Keratinocyte (primary cell): ENCODE measurements around the gene S100PBP.

ENCODE experiments used
- CTCF ChIP-seq, 3 experiments: IDR thresholded peaks in 1 of 3; conservative IDR thresholded peaks in 1 of 3; optimal IDR thresholded peaks in 1 of 3; 2 replicates in 2 of 3; 3 replicates in 1 of 3; pipeline versions ENCODE3 to v1.5.1; 2011; ENCODE audit warnings: low read length in 3 of 3, mild to moderate bottlenecking in 3 of 3, moderate library complexity in 2 of 3, control low read depth in 1 of 3, inconsistent platforms in 1 of 3; ENCODE audit not compliant: insufficient read depth in 2 of 3; ENCODE audit errors: extremely low read depth in 1 of 3
- EZH2 ChIP-seq: IDR thresholded peaks from one replicate; pipeline ENCODE4 v1.6.1; 2012; ENCODE audit warnings: inconsistent platforms, mild to moderate bottlenecking, low read length, moderate library complexity

- TF ChIP-seq CTCF (optimal IDR thresholded peaks at IDR 0.05 in 1 of 3, IDR thresholded peaks at IDR 0.05 in 1 of 3, conservative IDR thresholded peaks at IDR 0.05 in 1 of 3; ENCODE audit: extremely low read depth in 1 of 3, insufficient read depth in 2 of 3, low read length in 3 of 3), result peak; percentile 88 to 99 (median 96)
- no peak for TF ChIP-seq EZH2
These were observed 59.1 kb downstream of the S100PBP start for GRCh38 chr1:32876341-32877210.
